Body of pancreas (tissue), 4 donors: ENCODE data around the gene KCNH1.

Source experiments
- CTCF ChIP-seq, 7 experiments: fragments of 450-650 bp in 4 of 7; fragments of 200-600 bp in 3 of 7; sonication (generic) in 3 of 7; IDR thresholded peaks; one replicate each; pipeline ENCODE4 v1.5.1; 2016 to 2019; ENCODE audit warnings: antibody characterized with exemption in 7 of 7
- POLR2A ChIP-seq, 3 donors: fragments of 450-650 bp; IDR thresholded peaks; one replicate each; pipeline ENCODE4 v1.6.1; 2016; ENCODE audit warnings: antibody characterized with exemption in 3 of 3, mild to moderate bottlenecking in 2 of 3

GRCh38 chr1:211095381-211095780 is 38.6 kb downstream of the KCNH1 start:
- TF ChIP-seq CTCF (IDR thresholded peaks at IDR 0.05) (no peak), POLR2A (IDR thresholded peaks at IDR 0.05) (no peak)
